Measurements from ENCODE around the gene N4BP2L2. TPM values are rescaled to one million over a fixed set of nuclear protein-coding genes. Genes with fewer than 3 reads are reported as not detected.
A peak's percentile ranks its signal among the peaks of the same experiment; 100 is the strongest.

Gene N4BP2L2
- 100 to 1,000 TPM; 159 to 263 (median 205) TPM for total RNA-seq

- peak; percentile 87 to 97 (median 92) for DNase-seq
- H3K27ac ChIP-seq = peak within 1 kb of the TSS; percentile 86 to 96 (median 92)
- peaks cover 0 to 26% (median 9%) of the 10 kb centered on the region in 4 donors for H3K4me1 ChIP-seq
- no peaks in the 10 kb centered on the region for H3K27me3 ChIP-seq
- no peaks in the 10 kb centered on the region for H3K9me3 ChIP-seq
- TF ChIP-seq CTCF (IDR thresholded peaks at IDR 0.05) (peak in 1 of 6 experiments; percentile 4), POLR2A (IDR thresholded peaks at IDR 0.05) (no peak)
- H3K36me3 ChIP-seq = peaks cover 0 to 15% (median 0%) of the 10 kb centered on the region in 3 donors
- peak within 1 kb of the TSS; percentile 66 to 85 (median 74) for H3K4me3 ChIP-seq
Observed at GRCh38 chr13:32538621-32539246, at the start of gene N4BP2L2. N4BP2L2 (minus strand) TSS chr13:32538795; CDS start chr13:32537027, 1,768 bp downstream.

- Histone ChIP-seq H3K4me1 (peaks cover 0 to 7% (median 0%) of the 10 kb centered on the region in 4 donors), H3K4me3 (peak overlapping the region; percentile 56 to 97 (median 84)), H3K36me3 (no peaks in the 10 kb centered on the region), H3K27me3 (no peaks in the 10 kb centered on the region), H3K9me3 (no peaks in the 10 kb centered on the region), H3K27ac (peak overlapping the region; percentile 70 to 98 (median 94))
- DNase-seq = no peak
- TF ChIP-seq CTCF (IDR thresholded peaks at IDR 0.05) (no peak), POLR2A (IDR thresholded peaks at IDR 0.05) (no peak)
Observed at GRCh38 chr13:32587811-32588170, 49.2 kb upstream of the N4BP2L2 start.

GRCh38 chr13:32587011-32587810 lies 48.6 kb upstream of the N4BP2L2 start:
- Histone ChIP-seq H3K27ac (peak overlapping the region; percentile 70 to 98 (median 94)), H3K4me1 (peaks cover 0 to 7% (median 0%) of the 10 kb centered on the region in 4 donors), H3K9me3 (no peaks in the 10 kb centered on the region), H3K27me3 (no peaks in the 10 kb centered on the region), H3K36me3 (no peaks in the 10 kb centered on the region), H3K4me3 (peak overlapping the region; percentile 56 to 97 (median 84))
- DNase-seq = peak; percentile 63 to 83 (median 72)
- TF ChIP-seq POLR2A (IDR thresholded peaks at IDR 0.05) (no peak), CTCF (IDR thresholded peaks at IDR 0.05) (peak in 2 of 6 experiments; percentile 19 to 24)

- no peaks in the 10 kb centered on the region for H3K27me3 ChIP-seq
- H3K36me3 ChIP-seq = no peaks in the 10 kb centered on the region
- peak within 1 kb of the TSS; percentile 86 to 98 (median 94) for H3K27ac ChIP-seq
- no peaks in the 10 kb centered on the region for H3K9me3 ChIP-seq
- TF ChIP-seq POLR2A (IDR thresholded peaks at IDR 0.05) (peak; percentile 23 to 29), CTCF (IDR thresholded peaks at IDR 0.05) (peak; percentile 93 to 99 (median 97))
- DNase-seq = peak; percentile 90 to 97 (median 97)
- H3K4me1 ChIP-seq = peaks cover 0 to 7% (median 0%) of the 10 kb centered on the region in 4 donors
- H3K4me3 ChIP-seq = peak within 1 kb of the TSS; percentile 56 to 97 (median 84)
Observed at GRCh38 chr13:32586080-32586900, 47.7 kb upstream of the N4BP2L2 start, which contains the start of gene PDS5B. PDS5B (plus strand) TSS chr13:32586452; CDS start chr13:32648773, 62,321 bp downstream.

- TF ChIP-seq CTCF (IDR thresholded peaks at IDR 0.05) = no peak
- TF ChIP-seq POLR2A (IDR thresholded peaks at IDR 0.05) = no peak
- no peaks in the 10 kb centered on the region for H3K27me3 ChIP-seq
- H3K9me3 ChIP-seq = no peaks in the 10 kb centered on the region
- peak overlapping the region; percentile 2 to 98 (median 77) for H3K27ac ChIP-seq
- DNase-seq = peak in 1 of 3 donors; percentile 22
- peaks cover 0 to 7% (median 0%) of the 10 kb centered on the region in 4 donors for H3K4me1 ChIP-seq
- H3K4me3 ChIP-seq = peak overlapping the region; percentile 56 to 97 (median 84)
- no peaks in the 10 kb centered on the region for H3K36me3 ChIP-seq
Observed at GRCh38 chr13:32585550-32586079, 47.0 kb upstream of the N4BP2L2 start.
